T-helper 9 cell (primary cell): ENCODE data around the gene MMP3.

ENCODE experiments used
- DNase-seq: peaks from one replicate; pipeline ENCODE4 v3.0.0-alpha.2; 2020

Gene MMP3

DNA sequence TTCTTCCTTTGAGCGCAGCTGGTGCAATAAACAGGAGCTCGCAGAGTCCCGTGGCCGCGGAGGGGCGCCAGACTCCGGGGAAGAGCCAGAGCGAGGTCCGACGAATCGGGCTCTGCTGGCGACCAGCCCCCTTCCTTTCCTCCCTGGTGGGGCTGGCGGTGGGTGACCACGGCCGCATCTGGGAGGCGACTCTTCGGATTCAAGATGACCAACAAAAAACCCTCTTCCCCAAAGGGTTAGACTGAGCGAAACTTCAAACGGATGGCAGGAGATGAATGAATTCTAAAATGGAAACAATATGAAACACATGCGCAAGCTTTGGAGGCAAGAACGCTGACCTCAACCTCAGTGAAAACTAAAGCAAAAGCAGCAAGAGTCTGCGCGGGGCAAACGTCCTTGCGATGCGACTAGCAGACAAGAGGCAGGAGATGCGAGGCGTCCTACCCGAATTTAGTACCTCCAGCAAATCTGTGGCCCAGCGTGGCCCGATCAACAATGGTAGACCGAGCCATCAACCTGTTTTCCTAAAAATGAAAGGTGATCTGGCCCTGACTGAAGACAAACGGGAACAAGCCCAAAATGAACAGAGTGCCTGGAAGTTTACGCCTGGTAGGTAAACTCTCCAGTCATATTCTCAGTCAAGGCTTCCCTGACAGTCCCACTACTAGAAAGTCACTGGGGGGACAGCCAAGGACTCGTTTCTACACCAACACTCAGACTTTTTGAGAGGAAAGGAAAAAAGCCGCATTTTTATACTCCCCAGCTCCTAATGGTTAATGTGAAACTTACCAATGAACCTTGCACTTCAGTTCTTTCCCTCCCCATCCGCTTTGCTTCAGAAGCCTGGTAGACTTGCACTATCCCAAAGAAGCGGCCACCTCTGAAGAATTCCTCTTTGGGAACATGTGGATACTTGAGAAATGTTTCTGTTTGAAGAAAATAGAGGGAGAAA, 11.6 kb downstream of the MMP3 start:
- DNase-seq: no peak

DNA sequence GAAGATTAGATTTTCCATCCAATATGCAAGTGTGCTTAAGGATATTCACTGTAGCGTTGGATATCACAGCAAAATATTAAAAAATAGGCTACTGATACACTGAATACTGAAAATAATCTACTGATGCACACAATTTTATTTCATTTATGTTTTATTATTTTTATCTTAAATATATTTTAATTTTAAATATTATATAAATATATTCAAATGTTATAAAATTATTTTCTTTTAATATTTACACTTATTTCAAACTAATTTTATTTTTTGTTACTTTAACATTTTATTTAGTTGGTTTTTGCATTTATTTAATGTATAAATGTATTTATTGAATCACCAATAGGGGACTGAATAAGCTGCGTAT, 12.3 kb downstream of the MMP3 start:
- DNase-seq: no peak

DNA sequence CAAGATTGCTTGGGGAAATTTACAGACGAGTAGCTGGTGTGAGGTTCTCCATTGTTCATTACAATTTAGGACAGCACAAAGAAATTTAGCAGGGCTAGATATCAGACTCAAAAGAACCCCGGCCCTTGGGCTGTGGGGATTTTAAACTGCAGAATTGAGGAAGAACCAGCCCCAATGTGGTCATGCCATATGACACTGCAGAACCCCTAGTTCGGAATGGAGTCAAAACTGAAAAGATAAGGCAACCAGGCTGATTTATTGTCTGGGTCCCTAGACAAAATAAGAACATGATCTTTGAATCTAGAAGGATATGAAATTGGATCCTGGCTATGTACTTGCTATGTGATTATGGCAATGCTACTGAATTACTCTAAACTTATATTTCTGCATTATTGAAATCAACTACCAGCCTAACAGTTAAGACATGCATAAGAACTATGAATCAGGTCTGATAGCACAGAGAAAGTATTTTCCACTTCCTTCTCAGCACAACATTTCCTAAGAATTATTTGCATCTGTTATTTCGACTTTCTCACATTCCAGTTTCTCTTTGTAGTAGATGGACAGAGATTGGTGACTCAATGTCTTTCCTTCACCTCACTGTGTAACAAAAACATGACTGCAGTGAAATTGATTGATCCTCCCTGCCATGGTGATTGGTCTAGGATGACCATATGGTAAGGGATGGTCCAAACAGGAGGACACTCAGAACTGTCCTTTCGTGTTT, 13.2 kb downstream of the MMP3 start:
- no peak for DNase-seq

DNA sequence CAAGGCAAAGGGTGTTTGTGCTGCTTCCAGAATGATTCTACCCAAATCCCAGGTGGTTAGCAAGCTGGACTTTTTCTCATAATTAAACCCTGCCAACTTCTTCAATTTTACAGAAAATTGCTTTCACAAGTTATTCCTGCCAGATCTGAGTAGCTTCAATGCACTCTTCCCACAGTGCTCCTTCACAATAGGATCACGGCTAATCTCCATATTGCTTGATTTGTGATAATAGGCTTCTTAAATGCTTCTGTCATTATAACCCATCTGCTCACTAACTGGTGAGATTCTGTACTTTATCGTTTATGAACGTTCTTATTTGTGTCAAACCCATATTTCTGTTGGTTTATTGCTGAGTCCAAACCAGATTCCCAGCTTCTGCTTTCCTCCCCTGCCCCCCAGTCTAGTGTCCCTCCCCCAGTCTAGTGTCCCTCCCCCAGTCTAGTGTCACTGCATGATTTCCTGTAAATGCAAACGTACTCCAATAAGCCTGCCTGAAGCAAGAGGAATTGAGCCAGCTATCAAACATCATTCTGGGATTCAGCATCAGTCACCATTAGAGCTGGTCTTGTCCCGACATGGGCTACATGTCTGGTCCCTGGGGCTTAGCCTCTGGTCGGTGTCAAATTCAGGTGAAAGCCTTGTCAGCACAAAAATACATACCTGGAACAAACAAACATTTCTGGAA, 14.0 kb downstream of the MMP3 start:
- DNase-seq: no peak

DNA sequence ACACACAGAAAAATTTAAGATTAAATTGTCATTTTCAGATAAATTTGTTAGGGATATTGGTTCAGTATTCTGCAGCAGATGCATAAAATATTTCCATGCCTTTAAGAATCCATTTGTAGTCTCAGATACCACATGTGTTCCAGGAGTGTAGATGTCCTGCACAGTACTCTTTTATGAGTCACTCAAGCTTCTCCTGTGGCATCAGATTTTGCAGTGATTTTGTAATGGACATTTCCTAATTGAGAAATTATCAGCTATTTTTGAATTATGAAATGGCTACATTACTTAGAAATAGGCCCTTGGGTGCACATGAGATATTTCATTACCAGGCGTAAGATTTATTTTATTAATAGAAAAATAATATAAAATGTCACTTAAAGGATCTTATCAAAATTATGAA, 18.9 kb downstream of the MMP3 start:
- DNase-seq: no peak

DNA sequence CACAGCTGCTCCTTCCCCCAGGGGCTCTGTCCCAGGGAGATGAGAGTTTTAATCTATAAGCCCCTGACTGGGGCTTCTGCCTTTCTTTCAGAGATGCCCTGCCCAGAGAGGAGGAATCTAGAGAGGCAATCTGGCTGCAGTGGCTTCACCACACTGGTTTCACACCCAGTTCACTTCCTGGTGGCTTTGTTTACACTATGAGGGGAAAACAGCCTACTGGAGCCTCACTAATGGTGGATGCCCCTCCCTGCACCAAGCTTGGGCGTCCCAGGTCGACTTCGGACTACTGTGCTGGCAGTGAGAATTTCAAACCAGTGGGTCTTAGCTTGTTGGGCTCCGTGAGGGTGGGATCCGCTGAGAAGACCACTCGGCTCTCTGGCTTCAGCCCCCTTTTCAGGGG, 23.9 kb downstream of the MMP3 start:
- DNase-seq: no peak

DNA sequence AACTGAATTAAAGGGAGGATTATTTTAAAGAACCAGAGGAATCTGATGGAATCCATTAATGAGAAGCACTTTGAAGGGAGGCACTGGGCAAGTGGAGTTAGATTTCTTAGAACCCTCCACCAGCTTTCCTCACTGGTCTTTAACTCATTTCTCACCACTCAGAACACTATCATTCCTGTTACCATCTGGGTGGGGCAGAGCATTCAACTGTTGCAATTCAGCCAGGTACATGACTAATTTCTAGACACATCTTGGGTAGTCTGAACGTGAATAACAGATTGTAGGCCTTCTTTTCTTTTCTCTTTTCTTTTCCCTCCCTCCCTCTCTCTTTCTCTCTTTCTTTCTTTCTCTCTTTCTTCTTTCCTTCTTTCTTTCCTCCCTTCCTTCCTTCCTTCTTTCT, 29.9 kb downstream of the MMP3 start:
- DNase-seq: no peak

DNA sequence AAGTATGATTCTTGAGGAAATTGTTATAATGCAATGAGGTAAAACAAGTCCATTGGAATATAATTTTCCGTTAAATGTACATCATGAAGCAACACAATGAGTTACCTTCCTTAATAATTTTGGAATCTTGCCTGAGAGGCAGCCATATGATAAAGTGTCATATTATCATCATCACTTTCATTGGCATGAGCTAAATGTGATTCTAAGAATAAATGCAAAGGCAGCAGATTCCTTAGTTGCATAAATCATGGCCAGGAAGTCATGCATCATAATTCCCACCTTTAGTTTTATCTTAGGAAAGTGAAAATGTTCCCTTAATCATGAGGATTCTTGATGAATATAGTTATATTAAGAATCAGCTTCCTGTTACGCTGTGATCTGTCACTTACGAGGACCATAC, 31.2 kb downstream of the MMP3 start:
- DNase-seq: no peak

DNA sequence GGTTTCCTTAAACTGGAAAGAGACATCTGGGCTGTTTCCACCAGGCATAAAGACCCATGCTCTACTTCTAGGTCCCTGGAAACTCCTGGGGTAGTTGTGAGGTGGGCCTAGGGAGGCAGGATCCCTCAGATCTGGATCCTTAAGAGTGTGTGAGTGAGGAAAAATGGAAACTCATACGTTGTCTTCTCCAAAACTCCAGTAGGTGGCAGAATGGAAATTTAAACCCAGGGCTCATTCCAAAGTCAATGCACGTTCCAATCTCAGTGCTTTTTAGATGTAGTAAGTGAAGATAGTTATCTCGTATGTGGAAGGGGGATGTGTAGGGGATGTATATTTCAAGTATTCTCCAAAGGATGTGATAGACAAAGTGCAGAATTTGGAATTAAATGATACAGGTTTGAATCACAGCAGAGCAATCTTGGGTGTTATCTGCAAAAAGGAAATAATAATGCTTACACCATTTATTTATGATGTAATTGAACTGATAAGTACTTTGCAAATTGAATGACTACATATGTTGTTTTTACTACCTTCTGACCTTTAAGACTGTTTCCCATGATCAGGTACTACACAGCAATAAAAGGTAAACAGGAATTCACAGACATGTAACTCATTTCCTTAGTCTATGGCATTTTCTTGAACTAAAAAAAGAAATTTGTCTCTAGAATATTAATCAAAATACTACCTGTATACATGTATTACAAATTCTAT, 32.3 kb downstream of the MMP3 start:
- no peak for DNase-seq

DNA sequence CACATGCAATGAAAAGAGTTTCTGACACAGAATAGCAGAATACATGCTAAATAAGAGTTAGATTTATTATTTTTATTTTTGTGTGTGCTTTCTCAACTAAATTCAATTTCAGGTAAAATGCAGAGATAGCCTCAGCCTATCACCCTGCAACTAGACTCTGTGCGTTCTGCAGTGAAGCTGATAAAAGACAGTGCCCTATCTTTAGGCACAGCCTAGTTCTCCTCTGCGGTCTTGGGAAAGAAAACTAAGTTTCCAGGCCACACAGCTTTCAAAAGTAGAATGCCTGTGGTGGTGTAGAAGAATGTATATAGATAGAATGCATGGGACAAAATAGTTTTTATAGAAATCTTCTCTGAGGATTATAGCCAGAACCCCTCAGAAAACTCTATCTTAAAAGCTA, 33.4 kb downstream of the MMP3 start:
- DNase-seq: no peak

DNA sequence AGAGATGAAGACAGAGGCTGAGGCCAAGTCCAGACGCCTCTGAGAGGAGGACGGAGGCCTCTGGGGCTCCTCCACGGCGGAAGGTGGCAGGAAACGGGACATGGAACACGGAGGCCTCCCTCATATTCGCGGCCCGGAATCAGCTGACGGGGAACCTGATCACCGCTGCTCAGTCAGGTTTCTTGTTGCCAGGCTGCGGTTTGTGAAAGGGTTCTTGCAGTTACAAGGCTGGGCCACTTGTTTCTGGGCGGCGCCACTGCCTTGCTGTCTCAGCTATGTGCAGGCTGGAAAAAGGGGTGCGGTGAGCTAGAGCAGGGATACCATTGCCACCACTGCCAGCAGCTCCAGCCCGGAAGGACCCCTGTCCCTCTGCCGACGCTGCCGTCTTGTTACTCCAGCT, 35.5 kb downstream of the MMP3 start:
- DNase-seq: no peak

DNA sequence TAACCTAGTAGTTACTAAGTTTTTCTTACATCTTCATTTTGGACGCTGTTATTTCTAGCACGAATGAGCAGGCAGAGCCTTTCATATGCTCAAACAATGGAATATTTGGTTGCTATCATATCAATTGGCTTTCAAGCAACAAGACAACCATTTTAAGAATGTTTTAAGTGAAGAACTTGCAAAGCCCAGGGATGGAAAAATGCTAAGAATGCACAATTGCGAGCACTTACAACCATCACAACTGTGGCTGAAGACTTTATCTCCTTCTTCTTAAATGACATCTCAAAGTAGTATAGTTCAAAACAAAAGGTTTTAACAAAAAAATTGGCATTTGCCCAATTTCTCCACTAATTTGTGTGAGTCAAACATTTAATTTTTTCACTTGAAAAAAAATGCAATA, 37.1 kb downstream of the MMP3 start:
- DNase-seq: no peak

DNA sequence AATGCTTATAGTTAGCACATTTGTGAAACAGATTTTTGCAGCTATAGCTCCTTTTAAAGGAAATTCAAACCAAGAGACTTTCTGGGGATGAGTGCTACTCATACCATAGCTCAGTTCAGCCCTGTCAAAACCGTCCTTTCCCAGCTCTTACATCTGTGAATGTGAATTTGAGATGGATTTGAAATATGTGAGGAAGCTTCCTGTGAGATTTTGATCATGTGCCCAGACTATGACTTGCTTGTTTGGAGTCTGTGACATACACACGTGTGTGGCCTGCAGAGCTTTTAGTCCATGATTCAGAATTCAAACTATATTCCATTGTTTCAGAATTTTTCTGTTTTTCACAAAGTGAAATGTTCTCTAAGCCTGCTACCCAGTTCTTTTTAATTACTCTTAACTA, 41.1 kb downstream of the MMP3 start:
- no peak for DNase-seq

DNA sequence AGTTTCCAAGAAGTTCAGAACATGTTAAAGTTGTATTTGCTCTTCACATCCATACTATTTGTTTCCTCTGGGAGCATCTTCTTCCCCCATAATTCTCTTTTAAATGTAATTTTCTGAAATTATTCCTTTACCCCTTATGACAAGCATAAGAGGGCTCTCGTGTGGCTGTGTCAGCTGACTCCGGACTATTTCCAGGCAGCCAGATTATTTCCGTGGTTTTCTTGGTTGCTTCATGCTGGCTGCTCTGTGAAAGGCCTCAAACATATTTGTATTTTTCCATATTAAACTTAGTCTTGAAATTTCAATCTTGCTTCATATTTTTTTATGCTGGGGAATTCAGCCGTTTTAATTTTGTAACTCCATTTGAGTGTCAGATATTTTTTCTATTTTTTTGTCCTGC, 42.6 kb downstream of the MMP3 start:
- DNase-seq: no peak

DNA sequence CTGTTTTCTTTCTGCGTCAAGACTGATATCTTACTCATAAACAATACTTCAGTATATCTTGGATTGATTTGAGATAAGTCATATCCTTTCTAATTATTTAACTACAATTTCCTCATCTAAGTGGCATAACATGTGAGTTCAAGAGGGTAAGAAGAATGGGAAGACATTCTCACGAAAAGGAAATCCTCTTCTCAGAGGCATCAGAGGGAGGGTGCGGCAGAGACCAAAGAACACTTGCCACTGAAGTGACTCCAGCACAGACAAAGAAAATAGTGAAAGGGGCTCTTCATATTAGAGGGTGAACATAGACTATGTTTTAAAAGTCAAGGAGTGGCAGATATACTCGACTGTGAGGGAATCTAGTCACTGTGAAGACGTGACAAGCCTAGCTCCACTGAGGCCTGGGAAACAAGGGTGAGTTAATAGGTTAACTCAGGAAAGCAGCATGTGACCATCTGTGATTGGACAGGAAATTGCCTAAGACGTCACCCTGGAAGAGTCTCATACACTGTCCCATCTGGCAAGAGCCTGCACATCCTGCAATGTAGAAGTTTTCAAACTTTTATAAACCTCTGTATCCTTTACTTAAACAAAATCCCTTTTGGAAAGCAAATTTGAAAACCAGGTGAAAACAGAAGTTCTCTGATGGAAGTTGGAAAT, 43.6 kb downstream of the MMP3 start:
- no peak for DNase-seq

DNA sequence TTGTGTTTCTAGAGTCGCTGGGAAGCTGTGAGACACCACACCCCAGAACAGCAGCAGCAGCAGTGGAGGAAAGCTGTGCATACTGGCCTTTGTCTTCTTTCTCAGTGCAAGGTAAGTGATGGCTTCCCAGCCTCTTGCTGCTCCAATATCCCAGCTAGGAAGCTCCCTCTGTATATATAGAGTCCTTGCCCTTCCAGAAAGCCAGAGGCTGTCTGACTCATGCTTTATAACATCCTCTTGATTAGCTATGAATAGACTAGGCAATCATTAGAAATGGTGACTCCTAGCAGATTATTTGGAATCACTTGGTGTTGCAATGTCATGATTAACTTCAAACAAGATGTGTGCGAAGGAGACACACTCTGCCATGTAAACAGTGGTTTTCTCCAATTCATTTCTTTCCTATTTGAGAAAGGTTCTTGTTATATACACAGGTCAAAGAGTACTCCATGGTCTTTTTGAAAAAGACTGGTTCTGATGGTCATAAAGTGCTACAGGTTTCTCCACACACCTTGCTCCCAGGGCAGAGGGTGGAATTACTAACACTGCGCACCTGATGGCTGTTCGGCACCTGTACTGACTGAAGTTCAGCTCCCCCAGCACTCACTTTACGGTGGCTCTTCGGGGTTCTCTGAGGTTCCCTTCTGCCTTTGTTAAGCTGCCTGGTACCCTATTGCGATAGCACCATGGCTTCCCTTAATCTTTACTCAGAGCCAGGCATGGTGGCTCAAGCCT, 45.2 kb downstream of the MMP3 start, which contains the start of gene MMP1:
MMP1 (minus strand) TSS at position 149 of the 735 bp plus-strand sequence; CDS start at position 81, 68 bp downstream.
- no peak for DNase-seq

DNA sequence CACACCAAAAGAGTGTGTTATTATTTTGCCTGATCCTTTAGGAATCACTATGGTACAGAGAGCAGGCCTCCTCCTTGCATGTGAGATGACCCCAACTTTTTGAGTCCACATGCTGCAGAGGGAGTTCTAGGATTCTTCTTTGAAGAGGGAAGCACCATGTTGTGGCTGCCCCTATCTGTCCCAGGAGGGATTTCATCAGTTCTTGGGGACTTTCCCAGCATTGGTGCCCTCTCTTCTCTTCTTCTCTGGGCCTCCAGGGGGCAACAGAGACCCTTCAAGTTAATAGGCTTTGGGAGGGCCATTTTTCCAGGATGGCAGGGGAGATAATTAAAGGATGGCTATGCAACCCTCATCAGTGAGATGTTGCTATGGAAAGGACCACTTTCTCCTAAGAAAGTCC, 49.0 kb downstream of the MMP3 start:
- no peak for DNase-seq

DNA sequence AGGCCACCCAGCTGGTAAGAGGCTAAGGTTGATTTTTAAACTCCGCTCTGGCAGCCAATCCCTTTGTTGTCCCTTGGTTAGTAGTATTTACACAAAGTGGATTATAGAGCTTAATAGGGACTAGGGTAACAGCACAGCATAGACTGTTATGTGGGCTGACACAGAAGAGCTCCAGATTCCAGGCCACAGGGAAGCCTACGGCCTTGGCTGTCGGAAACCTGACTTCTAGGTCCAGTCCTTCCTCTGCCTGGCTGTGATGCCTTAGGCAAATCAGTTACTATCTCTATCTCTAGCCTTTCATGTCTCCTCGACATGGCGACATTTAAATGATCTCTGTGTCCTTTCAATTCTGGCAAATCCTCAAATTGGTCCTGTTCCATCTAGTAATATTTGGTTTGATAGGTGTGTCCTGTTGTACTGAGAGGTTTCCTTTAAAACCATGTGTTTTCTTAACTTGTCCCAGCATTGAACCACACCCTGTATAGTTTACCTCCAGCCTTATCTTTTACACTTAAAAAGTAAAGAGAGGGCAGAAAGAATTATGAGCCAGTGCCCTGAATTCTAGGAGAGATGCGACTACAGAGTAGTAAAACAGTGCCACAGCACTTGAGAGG, 49.6 kb downstream of the MMP3 start:
- DNase-seq: no peak

DNA sequence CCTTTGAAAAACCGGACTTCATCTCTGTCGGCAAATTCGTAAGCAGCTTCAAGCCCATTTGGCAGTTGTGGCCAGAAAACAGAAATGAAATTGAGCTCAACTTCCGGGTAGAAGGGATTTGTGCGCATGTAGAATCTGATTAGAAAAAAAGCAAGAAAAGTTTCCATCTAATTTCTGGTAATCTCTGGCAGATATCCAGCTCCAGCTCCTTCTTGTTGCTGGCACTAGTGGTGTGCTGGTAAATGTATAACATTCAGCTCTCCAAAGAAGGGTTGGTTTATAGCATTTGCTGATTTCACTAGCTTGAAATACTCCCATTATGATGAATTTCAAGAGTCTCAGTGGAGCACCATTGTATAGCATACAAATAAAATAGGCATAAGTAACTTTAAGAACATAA, 50.8 kb downstream of the MMP3 start:
- no peak for DNase-seq

DNA sequence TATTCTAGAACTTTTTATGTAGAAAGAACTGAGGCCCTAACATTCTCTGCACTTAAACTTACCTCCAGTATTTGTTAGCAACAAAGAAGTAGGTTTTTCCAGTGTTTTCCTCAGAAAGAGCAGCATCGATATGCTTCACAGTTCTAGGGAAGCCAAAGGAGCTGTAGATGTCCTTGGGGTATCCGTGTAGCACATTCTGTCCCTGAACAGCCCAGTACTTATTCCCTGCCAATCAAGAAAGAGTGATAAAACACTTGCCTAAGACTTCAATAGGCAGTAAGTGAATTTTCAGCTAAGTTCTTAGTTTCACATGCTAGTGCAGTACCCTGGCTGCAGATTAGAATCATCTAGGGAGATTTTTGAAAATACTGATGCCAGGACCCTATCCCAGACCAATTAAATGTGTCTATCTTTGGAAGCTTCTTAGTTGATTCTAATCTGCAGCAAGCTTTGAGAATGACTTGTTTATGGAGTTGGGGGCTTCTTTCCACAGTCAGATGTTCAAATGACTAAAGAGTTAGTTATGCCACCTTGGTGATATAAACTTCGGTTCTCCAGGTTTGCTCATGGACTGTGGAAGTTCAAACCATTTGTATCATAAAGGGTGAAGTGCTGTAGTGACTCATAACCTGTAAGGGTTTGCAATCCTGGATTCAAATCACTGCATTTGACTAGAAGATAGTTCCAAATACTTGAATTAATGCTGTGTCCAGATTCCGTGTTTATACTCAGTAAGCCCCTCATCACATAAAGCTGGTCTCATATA, 52.0 kb downstream of the MMP3 start:
- DNase-seq: no peak
